Measurements from ENCODE around the gene TMEM17. TPM values are rescaled to one million over a fixed set of nuclear protein-coding genes. Genes with fewer than 3 reads are reported as not detected.

Gene TMEM17
- total RNA-seq, 2 experiments from 2014 or later, result not detected

GRCh38 chr2:62511636-62512035 is 5.6 kb upstream of the TMEM17 start:
- H3K9me3 ChIP-seq (ENCODE audit: low read length), result no peaks in the 10 kb centered on the region
- no peaks in the 10 kb centered on the region for H3K4me1 ChIP-seq (ENCODE audit: insufficient read depth, low read length, poor library complexity, severe bottlenecking)
- no peak overlapping the region for H3K4me3 ChIP-seq (ENCODE audit: low read depth, low read length, poor library complexity, severe bottlenecking)
- no TSS peak for BruUV-seq (replicated peaks)
- no peaks in the 10 kb centered on the region for H3K79me2 ChIP-seq (ENCODE audit: insufficient read depth, low read depth, low read length)
- TF ChIP-seq EZH2phosphoT487 (IDR thresholded peaks at IDR 0.05; ENCODE audit: borderline replicate concordance, low read depth, low read length), result no peak
- TF ChIP-seq, protein P1, sequence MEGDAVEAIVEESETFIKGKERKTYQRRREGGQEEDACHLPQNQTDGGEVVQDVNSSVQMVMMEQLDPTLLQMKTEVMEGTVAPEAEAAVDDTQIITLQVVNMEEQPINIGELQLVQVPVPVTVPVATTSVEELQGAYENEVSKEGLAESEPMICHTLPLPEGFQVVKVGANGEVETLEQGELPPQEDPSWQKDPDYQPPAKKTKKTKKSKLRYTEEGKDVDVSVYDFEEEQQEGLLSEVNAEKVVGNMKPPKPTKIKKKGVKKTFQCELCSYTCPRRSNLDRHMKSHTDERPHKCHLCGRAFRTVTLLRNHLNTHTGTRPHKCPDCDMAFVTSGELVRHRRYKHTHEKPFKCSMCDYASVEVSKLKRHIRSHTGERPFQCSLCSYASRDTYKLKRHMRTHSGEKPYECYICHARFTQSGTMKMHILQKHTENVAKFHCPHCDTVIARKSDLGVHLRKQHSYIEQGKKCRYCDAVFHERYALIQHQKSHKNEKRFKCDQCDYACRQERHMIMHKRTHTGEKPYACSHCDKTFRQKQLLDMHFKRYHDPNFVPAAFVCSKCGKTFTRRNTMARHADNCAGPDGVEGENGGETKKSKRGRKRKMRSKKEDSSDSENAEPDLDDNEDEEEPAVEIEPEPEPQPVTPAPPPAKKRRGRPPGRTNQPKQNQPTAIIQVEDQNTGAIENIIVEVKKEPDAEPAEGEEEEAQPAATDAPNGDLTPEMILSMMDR (conservative IDR thresholded peaks at IDR 0.05; ENCODE audit: low read length), result no peak
- intact Hi-C loops (cut with micrococcal nuclease; ENCODE audit: unreplicated experiment), result no loop called here
- no peak for DNase-seq (ENCODE audit: low spot score)
- H3K36me3 ChIP-seq (ENCODE audit: insufficient read depth, low read length), result no peaks in the 10 kb centered on the region
- POLR2A ChIA-PET, result no interaction called here
- CTCF ChIA-PET (ENCODE audit: unreplicated experiment), result no interaction called here
- H3K9me2 ChIP-seq (ENCODE audit: insufficient read depth, low read length), result no peaks in the 10 kb centered on the region
- H2AFZ ChIP-seq (ENCODE audit: low read length), result no peak overlapping the region
- no peak overlapping the region for H3K4me2 ChIP-seq (ENCODE audit: low read length)
- H3K27ac ChIP-seq (ENCODE audit: low read depth, low read length, poor library complexity, severe bottlenecking), result no peak overlapping the region
- no peaks in the 10 kb centered on the region for H4K20me1 ChIP-seq (ENCODE audit: insufficient read depth, low read length)

GRCh38 chr2:62506421-62506750 is 391 bp upstream of the TMEM17 start:
- Histone ChIP-seq H2AFZ (ENCODE audit: low read length) (peak overlapping the region; percentile 60), H4K20me1 (ENCODE audit: insufficient read depth, low read length) (no peaks in the 10 kb centered on the region), H3K36me3 (ENCODE audit: insufficient read depth, low read length) (no peaks in the 10 kb centered on the region), H3K4me2 (ENCODE audit: low read length) (peak overlapping the region; percentile 58), H3K4me1 (ENCODE audit: insufficient read depth, low read length, poor library complexity, severe bottlenecking) (no peaks in the 10 kb centered on the region), H3K9me2 (ENCODE audit: insufficient read depth, low read length) (no peaks in the 10 kb centered on the region), H3K27ac (ENCODE audit: low read depth, low read length, poor library complexity, severe bottlenecking) (no peak overlapping the region), H3K4me3 (ENCODE audit: low read depth, low read length, poor library complexity, severe bottlenecking) (peak overlapping the region; percentile 73), H3K79me2 (ENCODE audit: insufficient read depth, low read depth, low read length) (no peaks in the 10 kb centered on the region), H3K9me3 (ENCODE audit: low read length) (no peaks in the 10 kb centered on the region)
- DNase-seq (ENCODE audit: low spot score), result no peak
- TF ChIP-seq, protein P1 (conservative IDR thresholded peaks at IDR 0.05; ENCODE audit: low read length), result no peak
- TF ChIP-seq EZH2phosphoT487 (IDR thresholded peaks at IDR 0.05; ENCODE audit: borderline replicate concordance, low read depth, low read length), result no peak
- BruUV-seq (replicated peaks), result no TSS peak
- CTCF ChIA-PET (ENCODE audit: unreplicated experiment), result no interaction called here
- intact Hi-C loops (cut with micrococcal nuclease; ENCODE audit: unreplicated experiment), result no loop called here
- POLR2A ChIA-PET, result no interaction called here

GRCh38 chr2:62505109-62505749 is 766 bp downstream of the TMEM17 start:
- Histone ChIP-seq H3K79me2 (ENCODE audit: insufficient read depth, low read depth, low read length) (no peaks in the 10 kb centered on the region), H3K4me2 (ENCODE audit: low read length) (peak overlapping the region; percentile 58), H2AFZ (ENCODE audit: low read length) (peak overlapping the region; percentile 60), H3K27ac (ENCODE audit: low read depth, low read length, poor library complexity, severe bottlenecking) (no peak overlapping the region), H3K4me1 (ENCODE audit: insufficient read depth, low read length, poor library complexity, severe bottlenecking) (no peaks in the 10 kb centered on the region), H3K4me3 (ENCODE audit: low read depth, low read length, poor library complexity, severe bottlenecking) (peak overlapping the region; percentile 73), H3K9me2 (ENCODE audit: insufficient read depth, low read length) (no peaks in the 10 kb centered on the region), H4K20me1 (ENCODE audit: insufficient read depth, low read length) (no peaks in the 10 kb centered on the region), H3K9me3 (ENCODE audit: low read length) (no peaks in the 10 kb centered on the region), H3K36me3 (ENCODE audit: insufficient read depth, low read length) (no peaks in the 10 kb centered on the region)
- no peak for TF ChIP-seq EZH2phosphoT487 (IDR thresholded peaks at IDR 0.05; ENCODE audit: borderline replicate concordance, low read depth, low read length)
- TF ChIP-seq, protein P1 (conservative IDR thresholded peaks at IDR 0.05; ENCODE audit: low read length), result no peak
- intact Hi-C loops (cut with micrococcal nuclease; ENCODE audit: unreplicated experiment), result no loop called here
- no TSS peak for BruUV-seq (replicated peaks)
- CTCF ChIA-PET (ENCODE audit: unreplicated experiment), result no interaction called here
- no peak for DNase-seq (ENCODE audit: low spot score)
- POLR2A ChIA-PET, result interaction anchor here (0.5 kb wide), 1 partner anchor 14 kb away, joined by 3 read pairs; no protein-coding TSS in a partner anchor
